Neural progenitor cell (in vitro differentiated cells): Measurements from ENCODE around the gene FKBP5.

Source experiments
- EZH2phosphoT487 ChIP-seq: fragments of 200-600 bp; sonication (generic); IDR thresholded peaks from 2 replicates; pipeline ENCODE4 v1.6.1; 2017; ENCODE audit warnings: antibody characterized with exemption
- TF ChIP-seq, protein P1 (sequence below): fragments of 200-600 bp; sonication (generic); IDR thresholded peaks from 2 replicates; pipeline ENCODE4 v1.5.1; 2017; ENCODE audit warnings: antibody characterized with exemption, mild to moderate bottlenecking

DNA sequence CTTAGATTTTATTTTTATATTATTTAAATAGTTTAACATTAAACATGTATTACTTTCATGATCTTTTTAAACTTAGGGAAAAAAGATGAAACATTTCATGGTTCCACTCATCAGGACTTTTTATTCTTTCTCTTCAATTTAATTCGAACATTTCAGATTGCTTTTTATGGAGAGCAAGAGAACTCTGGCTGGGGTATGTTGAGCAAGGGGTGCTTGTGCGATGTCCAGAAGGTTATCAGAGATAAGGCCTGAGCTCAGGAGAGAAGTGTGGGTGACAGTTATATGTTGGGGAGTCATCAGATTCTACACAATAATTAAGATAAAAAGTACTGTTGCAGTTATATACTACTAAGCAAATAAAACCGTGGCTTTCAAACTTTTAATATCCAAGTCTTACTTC lies 37.5 kb downstream of the FKBP5 start:
- TF ChIP-seq, protein P1, sequence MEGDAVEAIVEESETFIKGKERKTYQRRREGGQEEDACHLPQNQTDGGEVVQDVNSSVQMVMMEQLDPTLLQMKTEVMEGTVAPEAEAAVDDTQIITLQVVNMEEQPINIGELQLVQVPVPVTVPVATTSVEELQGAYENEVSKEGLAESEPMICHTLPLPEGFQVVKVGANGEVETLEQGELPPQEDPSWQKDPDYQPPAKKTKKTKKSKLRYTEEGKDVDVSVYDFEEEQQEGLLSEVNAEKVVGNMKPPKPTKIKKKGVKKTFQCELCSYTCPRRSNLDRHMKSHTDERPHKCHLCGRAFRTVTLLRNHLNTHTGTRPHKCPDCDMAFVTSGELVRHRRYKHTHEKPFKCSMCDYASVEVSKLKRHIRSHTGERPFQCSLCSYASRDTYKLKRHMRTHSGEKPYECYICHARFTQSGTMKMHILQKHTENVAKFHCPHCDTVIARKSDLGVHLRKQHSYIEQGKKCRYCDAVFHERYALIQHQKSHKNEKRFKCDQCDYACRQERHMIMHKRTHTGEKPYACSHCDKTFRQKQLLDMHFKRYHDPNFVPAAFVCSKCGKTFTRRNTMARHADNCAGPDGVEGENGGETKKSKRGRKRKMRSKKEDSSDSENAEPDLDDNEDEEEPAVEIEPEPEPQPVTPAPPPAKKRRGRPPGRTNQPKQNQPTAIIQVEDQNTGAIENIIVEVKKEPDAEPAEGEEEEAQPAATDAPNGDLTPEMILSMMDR = no peak
- no peak for TF ChIP-seq EZH2phosphoT487
